ENCODE results near the gene BRAT1. TPM values are rescaled to one million over a fixed set of nuclear protein-coding genes. Genes with fewer than 3 reads are reported as not detected.

BRAT1 gene
- total and polyA plus RNA-seq, 2 experiments from 2014 or later: 32.5 to 76.8 TPM

DNA sequence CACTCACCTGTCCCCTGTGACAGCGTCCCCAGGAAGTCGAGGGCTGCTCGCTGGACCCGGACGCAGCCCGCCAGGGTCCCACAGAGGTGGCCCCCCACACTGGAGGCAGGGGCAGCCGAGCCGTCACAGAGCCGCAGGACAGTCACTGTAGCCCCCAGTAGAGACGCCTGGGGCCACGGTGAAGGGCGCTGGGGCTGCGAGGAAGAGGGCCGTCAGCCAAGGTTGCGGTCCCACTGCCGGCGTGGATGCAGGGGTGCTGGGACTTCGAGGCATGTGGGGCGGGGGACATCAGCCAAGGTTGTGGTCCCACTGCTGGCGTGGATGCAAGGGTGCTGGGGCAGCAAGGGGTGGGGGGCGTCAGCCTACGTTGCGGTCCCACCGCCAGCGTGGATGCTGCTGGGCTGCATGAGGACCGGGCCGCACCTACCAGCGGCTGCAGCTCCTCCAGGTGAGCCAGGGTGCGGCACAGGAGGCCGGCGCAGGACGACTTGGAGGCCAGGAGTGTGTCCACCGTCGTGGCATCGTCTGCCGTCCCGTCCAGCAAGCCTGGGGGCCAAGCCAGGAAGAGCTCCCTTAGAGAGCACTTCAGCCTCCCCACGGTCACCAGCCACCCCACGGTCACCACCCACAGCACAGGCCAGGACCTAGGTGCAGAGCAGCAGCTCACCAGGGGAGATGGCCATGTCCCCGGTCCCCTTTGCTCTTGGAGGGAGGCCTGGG lies 13.9 kb downstream of the BRAT1 start:
- H3K4me1 ChIP-seq (ENCODE audit: insufficient read depth): no peaks in the 10 kb centered on the region
- no peak overlapping the region for H3K4me3 Mint-ChIP-seq
- H3K36me3 ChIP-seq (ENCODE audit: insufficient read depth): no peaks in the 10 kb centered on the region
- no peaks in the 10 kb centered on the region for H3K9me3 Mint-ChIP-seq
- 0 out of 2 replicates have a peak, but pooled peaks cover 3% of the 10 kb centered on the region for H3F3A ChIP-seq (replicated peaks; ENCODE audit: low read depth)
- peaks cover 31% of the 10 kb centered on the region; the same call in 2 of the 3 replicates for H3K36me3 Mint-ChIP-seq (ENCODE audit: low read depth)
- no peaks in the 10 kb centered on the region for H3K27me3 ChIP-seq (ENCODE audit: insufficient read depth)
- ATAC-seq (no peak), DNase-seq (ENCODE audit: low spot score) (no peak)
- H3K4me1 Mint-ChIP-seq: no peaks in the 10 kb centered on the region
- TF ChIP-seq EZH2 (IDR thresholded peaks at IDR 0.05; ENCODE audit: low read depth, unreplicated experiment) (no peak), POLR2AphosphoS5 (IDR thresholded peaks at IDR 0.05; ENCODE audit: low read depth) (no peak; the same call in 1 of the 2 replicates), ZNF114 (CRISPR knock-in tag; IDR thresholded peaks at IDR 0.05) (no peak), ZNF331 (CRISPR knock-in tag; IDR thresholded peaks at IDR 0.05; ENCODE audit: low read depth) (no peak), NANOG (IDR thresholded peaks at IDR 0.05; ENCODE audit: borderline replicate concordance) (no peak), CREB1 (CRISPR knock-in tag; IDR thresholded peaks at IDR 0.05; ENCODE audit: low read depth) (no peak), JUNB (IDR thresholded peaks at IDR 0.05; ENCODE audit: unreplicated experiment) (no peak), EZH2phosphoT487 (IDR thresholded peaks at IDR 0.05; ENCODE audit: unreplicated experiment) (no peak), STAT1 (IDR thresholded peaks at IDR 0.05; ENCODE audit: unreplicated experiment) (no peak)
- TF ChIP-seq, protein P1, sequence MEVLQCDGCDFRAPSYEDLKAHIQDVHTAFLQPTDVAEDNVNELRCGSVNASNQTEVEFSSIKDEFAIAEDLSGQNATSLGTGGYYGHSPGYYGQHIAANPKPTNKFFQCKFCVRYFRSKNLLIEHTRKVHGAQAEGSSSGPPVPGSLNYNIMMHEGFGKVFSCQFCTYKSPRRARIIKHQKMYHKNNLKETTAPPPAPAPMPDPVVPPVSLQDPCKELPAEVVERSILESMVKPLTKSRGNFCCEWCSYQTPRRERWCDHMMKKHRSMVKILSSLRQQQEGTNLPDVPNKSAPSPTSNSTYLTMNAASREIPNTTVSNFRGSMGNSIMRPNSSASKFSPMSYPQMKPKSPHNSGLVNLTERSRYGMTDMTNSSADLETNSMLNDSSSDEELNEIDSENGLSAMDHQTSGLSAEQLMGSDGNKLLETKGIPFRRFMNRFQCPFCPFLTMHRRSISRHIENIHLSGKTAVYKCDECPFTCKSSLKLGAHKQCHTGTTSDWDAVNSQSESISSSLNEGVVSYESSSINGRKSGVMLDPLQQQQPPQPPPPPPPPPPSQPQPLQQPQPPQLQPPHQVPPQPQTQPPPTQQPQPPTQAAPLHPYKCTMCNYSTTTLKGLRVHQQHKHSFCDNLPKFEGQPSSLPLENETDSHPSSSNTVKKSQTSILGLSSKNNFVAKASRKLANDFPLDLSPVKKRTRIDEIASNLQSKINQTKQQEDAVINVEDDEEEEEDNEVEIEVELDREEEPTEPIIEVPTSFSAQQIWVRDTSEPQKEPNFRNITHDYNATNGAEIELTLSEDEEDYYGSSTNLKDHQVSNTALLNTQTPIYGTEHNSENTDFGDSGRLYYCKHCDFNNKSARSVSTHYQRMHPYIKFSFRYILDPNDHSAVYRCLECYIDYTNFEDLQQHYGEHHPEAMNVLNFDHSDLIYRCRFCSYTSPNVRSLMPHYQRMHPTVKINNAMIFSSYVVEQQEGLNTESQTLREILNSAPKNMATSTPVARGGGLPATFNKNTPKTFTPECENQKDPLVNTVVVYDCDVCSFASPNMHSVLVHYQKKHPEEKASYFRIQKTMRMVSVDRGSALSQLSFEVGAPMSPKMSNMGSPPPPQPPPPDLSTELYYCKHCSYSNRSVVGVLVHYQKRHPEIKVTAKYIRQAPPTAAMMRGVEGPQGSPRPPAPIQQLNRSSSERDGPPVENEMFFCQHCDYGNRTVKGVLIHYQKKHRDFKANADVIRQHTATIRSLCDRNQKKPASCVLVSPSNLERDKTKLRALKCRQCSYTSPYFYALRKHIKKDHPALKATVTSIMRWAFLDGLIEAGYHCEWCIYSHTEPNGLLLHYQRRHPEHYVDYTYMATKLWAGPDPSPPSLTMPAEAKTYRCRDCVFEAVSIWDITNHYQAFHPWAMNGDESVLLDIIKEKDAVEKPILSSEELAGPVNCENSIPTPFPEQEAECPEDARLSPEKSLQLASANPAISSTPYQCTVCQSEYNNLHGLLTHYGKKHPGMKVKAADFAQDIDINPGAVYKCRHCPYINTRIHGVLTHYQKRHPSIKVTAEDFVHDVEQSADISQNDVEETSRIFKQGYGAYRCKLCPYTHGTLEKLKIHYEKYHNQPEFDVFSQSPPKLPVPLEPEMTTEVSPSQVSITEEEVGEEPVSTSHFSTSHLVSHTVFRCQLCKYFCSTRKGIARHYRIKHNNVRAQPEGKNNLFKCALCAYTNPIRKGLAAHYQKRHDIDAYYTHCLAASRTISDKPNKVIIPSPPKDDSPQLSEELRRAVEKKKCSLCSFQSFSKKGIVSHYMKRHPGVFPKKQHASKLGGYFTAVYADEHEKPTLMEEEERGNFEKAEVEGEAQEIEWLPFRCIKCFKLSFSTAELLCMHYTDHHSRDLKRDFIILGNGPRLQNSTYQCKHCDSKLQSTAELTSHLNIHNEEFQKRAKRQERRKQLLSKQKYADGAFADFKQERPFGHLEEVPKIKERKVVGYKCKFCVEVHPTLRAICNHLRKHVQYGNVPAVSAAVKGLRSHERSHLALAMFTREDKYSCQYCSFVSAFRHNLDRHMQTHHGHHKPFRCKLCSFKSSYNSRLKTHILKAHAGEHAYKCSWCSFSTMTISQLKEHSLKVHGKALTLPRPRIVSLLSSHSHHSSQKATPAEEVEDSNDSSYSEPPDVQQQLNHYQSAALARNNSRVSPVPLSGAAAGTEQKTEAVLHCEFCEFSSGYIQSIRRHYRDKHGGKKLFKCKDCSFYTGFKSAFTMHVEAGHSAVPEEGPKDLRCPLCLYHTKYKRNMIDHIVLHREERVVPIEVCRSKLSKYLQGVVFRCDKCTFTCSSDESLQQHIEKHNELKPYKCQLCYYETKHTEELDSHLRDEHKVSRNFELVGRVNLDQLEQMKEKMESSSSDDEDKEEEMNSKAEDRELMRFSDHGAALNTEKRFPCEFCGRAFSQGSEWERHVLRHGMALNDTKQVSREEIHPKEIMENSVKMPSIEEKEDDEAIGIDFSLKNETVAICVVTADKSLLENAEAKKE (CRISPR knock-in tag; IDR thresholded peaks at IDR 0.05): no peak
- TF ChIP-seq, protein P2, sequence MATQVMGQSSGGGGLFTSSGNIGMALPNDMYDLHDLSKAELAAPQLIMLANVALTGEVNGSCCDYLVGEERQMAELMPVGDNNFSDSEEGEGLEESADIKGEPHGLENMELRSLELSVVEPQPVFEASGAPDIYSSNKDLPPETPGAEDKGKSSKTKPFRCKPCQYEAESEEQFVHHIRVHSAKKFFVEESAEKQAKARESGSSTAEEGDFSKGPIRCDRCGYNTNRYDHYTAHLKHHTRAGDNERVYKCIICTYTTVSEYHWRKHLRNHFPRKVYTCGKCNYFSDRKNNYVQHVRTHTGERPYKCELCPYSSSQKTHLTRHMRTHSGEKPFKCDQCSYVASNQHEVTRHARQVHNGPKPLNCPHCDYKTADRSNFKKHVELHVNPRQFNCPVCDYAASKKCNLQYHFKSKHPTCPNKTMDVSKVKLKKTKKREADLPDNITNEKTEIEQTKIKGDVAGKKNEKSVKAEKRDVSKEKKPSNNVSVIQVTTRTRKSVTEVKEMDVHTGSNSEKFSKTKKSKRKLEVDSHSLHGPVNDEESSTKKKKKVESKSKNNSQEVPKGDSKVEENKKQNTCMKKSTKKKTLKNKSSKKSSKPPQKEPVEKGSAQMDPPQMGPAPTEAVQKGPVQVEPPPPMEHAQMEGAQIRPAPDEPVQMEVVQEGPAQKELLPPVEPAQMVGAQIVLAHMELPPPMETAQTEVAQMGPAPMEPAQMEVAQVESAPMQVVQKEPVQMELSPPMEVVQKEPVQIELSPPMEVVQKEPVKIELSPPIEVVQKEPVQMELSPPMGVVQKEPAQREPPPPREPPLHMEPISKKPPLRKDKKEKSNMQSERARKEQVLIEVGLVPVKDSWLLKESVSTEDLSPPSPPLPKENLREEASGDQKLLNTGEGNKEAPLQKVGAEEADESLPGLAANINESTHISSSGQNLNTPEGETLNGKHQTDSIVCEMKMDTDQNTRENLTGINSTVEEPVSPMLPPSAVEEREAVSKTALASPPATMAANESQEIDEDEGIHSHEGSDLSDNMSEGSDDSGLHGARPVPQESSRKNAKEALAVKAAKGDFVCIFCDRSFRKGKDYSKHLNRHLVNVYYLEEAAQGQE (IDR thresholded peaks at IDR 0.05; ENCODE audit: unreplicated experiment): no peak
- TF ChIP-seq, protein P3, sequence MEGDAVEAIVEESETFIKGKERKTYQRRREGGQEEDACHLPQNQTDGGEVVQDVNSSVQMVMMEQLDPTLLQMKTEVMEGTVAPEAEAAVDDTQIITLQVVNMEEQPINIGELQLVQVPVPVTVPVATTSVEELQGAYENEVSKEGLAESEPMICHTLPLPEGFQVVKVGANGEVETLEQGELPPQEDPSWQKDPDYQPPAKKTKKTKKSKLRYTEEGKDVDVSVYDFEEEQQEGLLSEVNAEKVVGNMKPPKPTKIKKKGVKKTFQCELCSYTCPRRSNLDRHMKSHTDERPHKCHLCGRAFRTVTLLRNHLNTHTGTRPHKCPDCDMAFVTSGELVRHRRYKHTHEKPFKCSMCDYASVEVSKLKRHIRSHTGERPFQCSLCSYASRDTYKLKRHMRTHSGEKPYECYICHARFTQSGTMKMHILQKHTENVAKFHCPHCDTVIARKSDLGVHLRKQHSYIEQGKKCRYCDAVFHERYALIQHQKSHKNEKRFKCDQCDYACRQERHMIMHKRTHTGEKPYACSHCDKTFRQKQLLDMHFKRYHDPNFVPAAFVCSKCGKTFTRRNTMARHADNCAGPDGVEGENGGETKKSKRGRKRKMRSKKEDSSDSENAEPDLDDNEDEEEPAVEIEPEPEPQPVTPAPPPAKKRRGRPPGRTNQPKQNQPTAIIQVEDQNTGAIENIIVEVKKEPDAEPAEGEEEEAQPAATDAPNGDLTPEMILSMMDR (conservative IDR thresholded peaks at IDR 0.05; ENCODE audit: low read depth in 2 of 2): no peak
- TF ChIP-seq, protein P4, sequence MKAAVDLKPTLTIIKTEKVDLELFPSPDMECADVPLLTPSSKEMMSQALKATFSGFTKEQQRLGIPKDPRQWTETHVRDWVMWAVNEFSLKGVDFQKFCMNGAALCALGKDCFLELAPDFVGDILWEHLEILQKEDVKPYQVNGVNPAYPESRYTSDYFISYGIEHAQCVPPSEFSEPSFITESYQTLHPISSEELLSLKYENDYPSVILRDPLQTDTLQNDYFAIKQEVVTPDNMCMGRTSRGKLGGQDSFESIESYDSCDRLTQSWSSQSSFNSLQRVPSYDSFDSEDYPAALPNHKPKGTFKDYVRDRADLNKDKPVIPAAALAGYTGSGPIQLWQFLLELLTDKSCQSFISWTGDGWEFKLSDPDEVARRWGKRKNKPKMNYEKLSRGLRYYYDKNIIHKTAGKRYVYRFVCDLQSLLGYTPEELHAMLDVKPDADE (IDR thresholded peaks at IDR 0.05): no peak
- no peak overlapping the region for H3K27ac ChIP-seq (ENCODE audit: low read depth)
- no peak overlapping the region for H3K4me3 ChIP-seq
- H4K20me1 ChIP-seq (replicated peaks; ENCODE audit: insufficient read depth): 0 out of 2 replicates have a peak, but pooled peaks cover 3% of the 10 kb centered on the region
- H2AFZ ChIP-seq: no peak overlapping the region
- H3K79me2 ChIP-seq (replicated peaks; ENCODE audit: insufficient read depth): no peaks in the 10 kb centered on the region
- H3K4me2 ChIP-seq: no peak overlapping the region
- H3K27me3 Mint-ChIP-seq (ENCODE audit: insufficient read depth, low read depth, poor library complexity): peaks cover 2% of the 10 kb centered on the region
- H3K9me2 ChIP-seq (ENCODE audit: insufficient read depth): no peaks in the 10 kb centered on the region
- H3K27ac Mint-ChIP-seq: no peak overlapping the region
